ENCODE results near the gene GIPC3. TPM values are rescaled to one million over a fixed set of nuclear protein-coding genes. Genes with fewer than 3 reads are reported as not detected.
A peak's percentile ranks its signal among the peaks of the same experiment; 100 is the strongest.

Gene GIPC3
- total RNA-seq, 1 donor = under 0.01 TPM

DNA sequence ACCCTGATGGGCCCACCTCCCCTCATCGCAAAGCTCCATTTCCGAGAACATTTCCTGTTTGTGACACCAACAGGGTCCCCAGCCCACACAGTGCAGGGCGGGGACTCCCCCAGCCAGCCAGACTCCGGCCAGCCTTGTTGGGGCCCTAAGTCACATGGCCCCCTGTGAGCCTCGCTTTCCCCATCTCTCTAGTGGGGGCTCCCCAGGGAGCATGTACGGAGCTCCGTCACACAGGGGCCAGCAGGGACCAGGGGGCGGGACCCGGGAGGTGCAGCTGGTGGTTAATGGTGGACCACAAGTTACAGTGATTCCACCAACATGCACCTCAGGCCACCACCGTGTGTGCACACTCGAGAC, 19.7 kb downstream of the GIPC3 start:
- H3K4me2 ChIP-seq (ENCODE audit: insufficient read depth, low read length) = no peak overlapping the region
- no peak overlapping the region for H2AFZ ChIP-seq (ENCODE audit: low read length)
- no peaks in the 10 kb centered on the region for H4K20me1 ChIP-seq (ENCODE audit: insufficient read depth, low read length)
- no peaks in the 10 kb centered on the region for H3K36me3 ChIP-seq (ENCODE audit: insufficient read depth, low read length)
- no peak for DNase-seq (ENCODE audit: insufficient read length, low spot score, missing footprints)
- no peaks in the 10 kb centered on the region for H3K79me2 ChIP-seq (ENCODE audit: insufficient read depth, low read length)
- no peak overlapping the region for H3K4me3 ChIP-seq (ENCODE audit: insufficient read depth, low read length)
- peaks cover 13% of the 10 kb centered on the region for H3K4me1 ChIP-seq (ENCODE audit: insufficient read depth, low read length)
- no peaks in the 10 kb centered on the region for H3K9me3 ChIP-seq (ENCODE audit: low read depth, low read length)
- H3K27me3 ChIP-seq (ENCODE audit: insufficient read depth, low read length) = peaks cover 2% of the 10 kb centered on the region
- no peak overlapping the region for H3K27ac ChIP-seq (ENCODE audit: low read depth, low read length)
- TF ChIP-seq, protein P1, sequence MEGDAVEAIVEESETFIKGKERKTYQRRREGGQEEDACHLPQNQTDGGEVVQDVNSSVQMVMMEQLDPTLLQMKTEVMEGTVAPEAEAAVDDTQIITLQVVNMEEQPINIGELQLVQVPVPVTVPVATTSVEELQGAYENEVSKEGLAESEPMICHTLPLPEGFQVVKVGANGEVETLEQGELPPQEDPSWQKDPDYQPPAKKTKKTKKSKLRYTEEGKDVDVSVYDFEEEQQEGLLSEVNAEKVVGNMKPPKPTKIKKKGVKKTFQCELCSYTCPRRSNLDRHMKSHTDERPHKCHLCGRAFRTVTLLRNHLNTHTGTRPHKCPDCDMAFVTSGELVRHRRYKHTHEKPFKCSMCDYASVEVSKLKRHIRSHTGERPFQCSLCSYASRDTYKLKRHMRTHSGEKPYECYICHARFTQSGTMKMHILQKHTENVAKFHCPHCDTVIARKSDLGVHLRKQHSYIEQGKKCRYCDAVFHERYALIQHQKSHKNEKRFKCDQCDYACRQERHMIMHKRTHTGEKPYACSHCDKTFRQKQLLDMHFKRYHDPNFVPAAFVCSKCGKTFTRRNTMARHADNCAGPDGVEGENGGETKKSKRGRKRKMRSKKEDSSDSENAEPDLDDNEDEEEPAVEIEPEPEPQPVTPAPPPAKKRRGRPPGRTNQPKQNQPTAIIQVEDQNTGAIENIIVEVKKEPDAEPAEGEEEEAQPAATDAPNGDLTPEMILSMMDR (IDR thresholded peaks at IDR 0.05; ENCODE audit: extremely low read depth, low read depth, low read length) = no peak

DNA sequence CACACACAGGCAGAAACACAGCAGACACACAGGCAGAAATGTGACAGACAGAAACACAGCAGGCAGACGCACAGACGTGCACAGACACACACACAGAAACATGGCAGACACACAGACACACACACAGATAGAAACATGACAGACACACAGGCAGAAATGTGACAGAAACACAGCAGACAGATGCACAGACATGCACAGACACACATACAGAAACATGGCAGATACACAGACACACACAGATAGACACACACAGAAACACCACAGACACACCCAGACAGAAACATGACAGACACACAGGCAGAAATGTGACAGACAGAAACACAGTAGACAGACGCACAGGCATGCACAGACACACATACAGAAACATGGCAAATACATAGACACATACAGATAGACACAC, 20.1 kb downstream of the GIPC3 start:
- Histone ChIP-seq H3K27ac (ENCODE audit: low read depth, low read length) (no peak overlapping the region), H2AFZ (ENCODE audit: low read length) (no peak overlapping the region), H3K4me1 (ENCODE audit: insufficient read depth, low read length) (peaks cover 13% of the 10 kb centered on the region), H3K27me3 (ENCODE audit: insufficient read depth, low read length) (peaks cover 2% of the 10 kb centered on the region), H3K36me3 (ENCODE audit: insufficient read depth, low read length) (no peaks in the 10 kb centered on the region), H4K20me1 (ENCODE audit: insufficient read depth, low read length) (no peaks in the 10 kb centered on the region), H3K4me3 (ENCODE audit: insufficient read depth, low read length) (no peak overlapping the region), H3K4me2 (ENCODE audit: insufficient read depth, low read length) (peak overlapping the region; percentile 85), H3K79me2 (ENCODE audit: insufficient read depth, low read length) (no peaks in the 10 kb centered on the region), H3K9me3 (ENCODE audit: low read depth, low read length) (no peaks in the 10 kb centered on the region)
- TF ChIP-seq, protein P1 (IDR thresholded peaks at IDR 0.05; ENCODE audit: extremely low read depth, low read depth, low read length) = no peak
- DNase-seq (ENCODE audit: insufficient read length, low spot score, missing footprints) = no peak

DNA sequence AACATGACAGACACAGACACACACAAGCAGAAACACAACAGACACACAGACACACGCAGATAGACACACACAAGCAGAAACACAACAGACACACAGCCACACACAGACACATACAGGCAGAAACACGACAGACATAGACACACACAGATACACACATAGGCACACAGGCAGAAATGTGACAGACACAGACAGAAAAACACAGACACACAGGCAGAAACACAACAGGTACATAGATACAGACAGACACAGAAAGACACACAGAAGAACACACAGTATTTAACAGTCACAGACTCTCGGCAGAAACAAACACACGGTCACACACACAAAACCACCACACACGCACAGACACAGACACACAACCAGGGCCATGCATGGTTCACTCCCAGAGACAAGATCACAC, 20.5 kb downstream of the GIPC3 start:
- H3K4me1 ChIP-seq (ENCODE audit: insufficient read depth, low read length) = peaks cover 13% of the 10 kb centered on the region

DNA sequence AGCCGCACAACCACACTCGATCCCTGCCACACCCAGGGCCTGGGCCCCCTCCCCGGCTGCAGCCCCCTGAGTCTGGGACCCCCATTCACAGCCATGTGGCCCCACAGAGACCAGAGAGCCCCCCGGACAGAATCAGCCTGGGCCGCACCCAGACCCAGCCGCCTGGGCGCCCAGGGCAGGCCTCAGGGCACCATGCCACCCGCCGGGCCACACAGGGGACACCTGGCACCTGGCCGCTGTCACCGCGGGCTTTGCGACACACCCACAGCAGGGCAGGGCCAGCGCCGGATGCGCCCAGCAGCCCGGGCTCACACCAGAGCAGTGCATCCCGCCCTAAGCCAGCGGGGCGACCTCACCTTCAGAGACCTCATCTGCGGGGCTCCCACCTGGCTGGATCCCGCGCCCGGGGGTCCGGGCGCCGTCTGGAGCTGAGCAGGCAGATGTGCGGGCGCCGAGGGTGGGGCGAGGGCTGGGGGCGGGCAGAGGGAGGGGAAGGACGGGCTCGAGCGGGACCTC, 21.0 kb downstream of the GIPC3 start:
- H3K4me2 ChIP-seq (ENCODE audit: insufficient read depth, low read length) = peak overlapping the region; percentile 85
- TF ChIP-seq, protein P1 (IDR thresholded peaks at IDR 0.05; ENCODE audit: extremely low read depth, low read depth, low read length) = no peak
- no peak overlapping the region for H3K27ac ChIP-seq (ENCODE audit: low read depth, low read length)
- peak overlapping the region; percentile 78 for H2AFZ ChIP-seq (ENCODE audit: low read length)
- H3K36me3 ChIP-seq (ENCODE audit: insufficient read depth, low read length) = peaks cover 3% of the 10 kb centered on the region
- H3K27me3 ChIP-seq (ENCODE audit: insufficient read depth, low read length) = peaks cover 2% of the 10 kb centered on the region
- DNase-seq (ENCODE audit: insufficient read length, low spot score, missing footprints) = peak; percentile 94
- no peaks in the 10 kb centered on the region for H3K79me2 ChIP-seq (ENCODE audit: insufficient read depth, low read length)
- H4K20me1 ChIP-seq (ENCODE audit: insufficient read depth, low read length) = no peaks in the 10 kb centered on the region
- H3K4me3 ChIP-seq (ENCODE audit: insufficient read depth, low read length) = peak overlapping the region; percentile 72
- peaks cover 13% of the 10 kb centered on the region for H3K4me1 ChIP-seq (ENCODE audit: insufficient read depth, low read length)
- no peaks in the 10 kb centered on the region for H3K9me3 ChIP-seq (ENCODE audit: low read depth, low read length)

More for the DNA sequence above, 20.5 kb downstream of the GIPC3 start:
- peak overlapping the region; percentile 72 for H3K4me3 ChIP-seq (ENCODE audit: insufficient read depth, low read length)
- no peaks in the 10 kb centered on the region for H3K9me3 ChIP-seq (ENCODE audit: low read depth, low read length)
- H3K79me2 ChIP-seq (ENCODE audit: insufficient read depth, low read length) = no peaks in the 10 kb centered on the region
- peaks cover 2% of the 10 kb centered on the region for H3K27me3 ChIP-seq (ENCODE audit: insufficient read depth, low read length)
- peak overlapping the region; percentile 85 for H3K4me2 ChIP-seq (ENCODE audit: insufficient read depth, low read length)
- no peak overlapping the region for H2AFZ ChIP-seq (ENCODE audit: low read length)
- H4K20me1 ChIP-seq (ENCODE audit: insufficient read depth, low read length) = no peaks in the 10 kb centered on the region
- no peak for DNase-seq (ENCODE audit: insufficient read length, low spot score, missing footprints)
- TF ChIP-seq, protein P1 (IDR thresholded peaks at IDR 0.05; ENCODE audit: extremely low read depth, low read depth, low read length) = no peak
- no peak overlapping the region for H3K27ac ChIP-seq (ENCODE audit: low read depth, low read length)
- peaks cover 3% of the 10 kb centered on the region for H3K36me3 ChIP-seq (ENCODE audit: insufficient read depth, low read length)
